LNCAP (cell line): Measurements from ENCODE around the gene FYTTD1.

Experiments
- TF ChIP-seq, protein P1 (sequence below): fragments of 450-650 bp; IDR thresholded peaks from 2 replicates; pipeline ENCODE4 v1.5.1; 2017; ENCODE audit warnings: mild to moderate bottlenecking

Gene FYTTD1

DNA sequence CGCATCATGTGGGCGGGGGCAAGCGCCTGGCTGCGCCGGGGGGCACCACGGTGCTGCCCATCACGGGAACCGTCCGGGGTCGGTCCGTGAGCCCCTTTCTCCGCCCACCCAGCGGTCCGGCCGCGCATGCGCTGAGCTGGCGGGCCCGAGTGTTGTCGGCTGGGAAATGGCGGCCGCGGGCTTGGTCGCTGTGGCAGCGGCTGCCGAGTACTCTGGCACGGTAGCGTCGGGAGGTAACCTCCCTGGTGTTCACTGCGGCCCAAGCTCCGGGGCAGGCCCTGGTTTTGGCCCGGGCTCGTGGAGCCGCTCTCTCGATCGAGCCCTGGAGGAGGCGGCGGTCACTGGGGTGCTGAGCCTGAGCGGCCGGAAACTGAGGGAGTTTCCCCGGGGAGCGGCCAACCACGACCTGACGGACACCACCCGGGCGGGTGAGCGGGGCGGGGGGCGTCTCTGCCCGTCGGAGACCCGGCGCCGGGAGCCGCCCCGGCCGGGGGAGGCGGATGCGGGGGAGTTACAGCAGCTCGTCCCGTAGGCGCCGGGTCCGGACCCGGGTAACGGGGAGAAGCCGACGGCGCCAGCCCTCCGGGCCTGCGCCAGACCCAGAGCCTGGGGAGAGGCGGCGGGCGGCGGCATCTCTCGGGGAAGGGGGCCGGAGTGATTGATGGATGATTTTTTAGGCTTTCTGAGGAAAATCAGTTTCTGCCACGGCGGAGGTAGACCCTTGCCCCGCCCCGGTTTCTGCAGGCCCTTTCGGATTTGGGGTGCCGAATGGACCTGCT is 41.6 kb downstream of the FYTTD1 start, which contains the start of gene LRCH3:
Gene LRCH3, plus strand, starts transcription at position 142 of the 779 bp plus-strand sequence. Its CDS starts 25 bp downstream, at position 167.
- TF ChIP-seq, protein P1, sequence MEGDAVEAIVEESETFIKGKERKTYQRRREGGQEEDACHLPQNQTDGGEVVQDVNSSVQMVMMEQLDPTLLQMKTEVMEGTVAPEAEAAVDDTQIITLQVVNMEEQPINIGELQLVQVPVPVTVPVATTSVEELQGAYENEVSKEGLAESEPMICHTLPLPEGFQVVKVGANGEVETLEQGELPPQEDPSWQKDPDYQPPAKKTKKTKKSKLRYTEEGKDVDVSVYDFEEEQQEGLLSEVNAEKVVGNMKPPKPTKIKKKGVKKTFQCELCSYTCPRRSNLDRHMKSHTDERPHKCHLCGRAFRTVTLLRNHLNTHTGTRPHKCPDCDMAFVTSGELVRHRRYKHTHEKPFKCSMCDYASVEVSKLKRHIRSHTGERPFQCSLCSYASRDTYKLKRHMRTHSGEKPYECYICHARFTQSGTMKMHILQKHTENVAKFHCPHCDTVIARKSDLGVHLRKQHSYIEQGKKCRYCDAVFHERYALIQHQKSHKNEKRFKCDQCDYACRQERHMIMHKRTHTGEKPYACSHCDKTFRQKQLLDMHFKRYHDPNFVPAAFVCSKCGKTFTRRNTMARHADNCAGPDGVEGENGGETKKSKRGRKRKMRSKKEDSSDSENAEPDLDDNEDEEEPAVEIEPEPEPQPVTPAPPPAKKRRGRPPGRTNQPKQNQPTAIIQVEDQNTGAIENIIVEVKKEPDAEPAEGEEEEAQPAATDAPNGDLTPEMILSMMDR, result no peak

DNA sequence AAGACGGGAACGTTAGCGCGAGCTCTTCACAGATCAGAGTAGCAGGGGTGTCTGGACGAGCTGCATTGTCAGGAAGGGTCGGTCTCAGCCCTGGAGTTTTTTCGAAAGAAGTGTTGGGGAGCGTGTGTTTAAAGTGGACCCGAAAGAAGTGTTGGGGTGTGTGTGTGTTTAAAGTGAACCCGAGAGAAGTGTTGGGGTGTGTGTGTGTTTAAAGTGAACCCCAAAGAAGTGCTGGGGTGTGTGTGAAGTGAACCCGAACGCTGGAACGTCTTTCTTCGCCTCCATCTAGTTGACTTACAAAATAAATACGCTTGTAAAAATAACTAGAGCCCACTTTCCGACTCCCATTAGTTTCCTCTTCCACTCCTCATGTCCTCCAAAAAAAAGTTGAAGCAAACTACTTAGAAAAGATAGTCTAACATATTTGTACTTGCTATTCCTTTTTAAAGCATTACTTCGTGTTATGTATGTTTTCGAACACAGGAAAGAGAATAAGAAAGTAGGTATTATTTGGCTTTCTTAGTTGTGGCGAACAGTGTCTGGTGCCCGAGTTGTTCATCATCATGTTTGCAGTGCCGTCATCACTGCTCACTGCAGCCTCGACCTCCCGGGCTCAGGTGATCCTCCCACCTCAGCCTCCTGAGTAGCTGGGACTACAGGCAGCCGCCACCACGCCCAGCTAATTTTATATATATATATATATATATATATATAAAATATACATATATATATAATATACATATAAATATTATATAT is 42.4 kb downstream of the FYTTD1 start:
- TF ChIP-seq, protein P1, result no peak

DNA sequence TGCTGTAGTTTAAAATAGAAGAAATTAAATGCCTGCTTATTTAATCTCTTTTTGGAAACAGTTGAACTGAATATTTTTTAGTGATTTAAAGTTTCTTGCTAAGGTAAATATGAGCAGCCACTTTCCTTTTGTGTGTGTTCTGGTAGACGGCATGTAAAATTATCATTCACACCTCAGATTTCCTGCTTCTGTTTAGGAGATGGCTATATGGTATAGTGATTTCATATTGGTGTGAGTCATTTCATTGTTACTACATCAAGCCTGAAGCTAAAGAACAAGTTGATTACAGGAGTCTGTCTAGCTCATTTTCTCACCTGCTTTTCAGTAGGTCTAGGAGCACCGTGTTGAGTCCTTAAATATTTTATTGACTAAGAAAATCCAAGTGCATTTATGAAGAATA is 43.6 kb downstream of the FYTTD1 start:
- TF ChIP-seq, protein P1, result no peak

DNA sequence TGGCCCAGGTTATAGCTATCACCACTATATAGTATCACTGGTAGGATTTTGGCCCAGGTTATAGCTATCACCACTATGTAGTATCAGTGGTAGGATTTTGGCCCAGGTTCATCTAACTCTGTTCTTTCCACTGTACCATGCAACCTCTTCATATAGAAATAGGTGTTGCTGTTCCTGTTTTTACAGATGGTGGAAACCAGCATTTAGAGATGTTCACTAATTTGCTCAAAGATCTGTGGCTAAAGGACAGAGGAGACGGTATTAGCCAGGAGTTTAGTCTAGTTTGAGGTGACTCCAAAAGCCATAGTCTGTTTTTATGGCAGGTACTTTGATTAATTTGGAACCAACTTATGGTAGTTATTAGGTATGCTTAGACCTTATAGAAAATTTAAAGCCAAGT is 44.4 kb downstream of the FYTTD1 start:
- TF ChIP-seq, protein P1, result no peak

DNA sequence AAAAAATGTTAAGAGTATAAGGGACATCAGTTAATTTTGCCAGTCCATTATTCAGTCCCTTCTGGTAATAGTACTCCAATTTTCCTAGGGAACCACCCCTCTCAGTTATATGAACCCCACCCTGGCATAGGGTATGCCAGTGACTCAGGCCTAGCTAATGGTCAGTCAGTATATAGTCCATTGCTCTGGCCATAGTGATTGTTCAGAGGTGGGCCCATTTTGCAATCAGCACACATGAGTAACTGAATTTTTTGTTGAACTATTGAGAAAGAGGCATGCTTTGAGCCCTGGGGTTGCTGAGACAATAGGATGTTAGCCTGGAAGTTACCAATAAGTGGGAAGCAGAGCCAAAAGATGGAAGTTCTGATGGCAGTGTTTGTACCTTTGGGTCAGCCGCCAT is 45.5 kb downstream of the FYTTD1 start:
- TF ChIP-seq, protein P1, result no peak

DNA sequence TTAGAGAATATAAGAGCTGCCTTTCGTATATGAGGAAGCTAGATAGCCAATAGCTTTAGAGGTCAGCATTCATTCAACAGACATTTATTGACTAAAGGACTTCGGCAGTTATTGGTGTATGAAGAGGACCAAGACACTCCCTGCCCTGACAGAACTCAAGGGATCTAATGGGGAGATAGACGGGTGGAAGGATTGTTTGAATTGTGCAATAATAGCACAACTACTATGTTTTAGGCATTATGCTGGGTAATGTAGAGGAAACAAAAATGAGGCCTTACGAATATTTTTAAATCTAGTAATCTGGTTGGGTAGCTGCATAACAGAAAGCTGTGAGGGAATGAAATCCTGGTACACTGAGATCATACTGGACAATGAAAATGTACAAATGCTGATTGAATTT is 46.4 kb downstream of the FYTTD1 start:
- TF ChIP-seq, protein P1, result no peak

DNA sequence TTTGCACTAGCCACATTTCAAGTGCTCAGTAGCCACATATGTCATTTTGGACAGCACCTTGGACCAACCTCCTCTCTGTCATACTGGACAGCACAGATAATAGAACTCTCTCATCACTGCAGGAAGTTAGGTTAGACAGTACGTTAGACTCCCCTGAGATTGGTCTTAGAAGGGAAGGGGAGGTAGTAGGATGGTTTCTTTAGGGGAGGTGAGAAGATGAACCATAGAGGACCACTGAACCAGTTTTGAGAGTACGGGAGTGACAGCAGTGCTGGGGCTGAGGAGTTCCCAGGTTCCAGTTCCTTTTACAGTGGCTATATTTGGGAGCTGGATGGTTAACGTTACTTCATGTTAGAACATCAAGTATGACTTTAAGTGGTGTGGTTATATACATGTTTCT is 49.2 kb downstream of the FYTTD1 start:
- TF ChIP-seq, protein P1, result no peak
